K562 (cell line): ENCODE measurements around the gene IGIP. TPM values are rescaled to one million over a fixed set of nuclear protein-coding genes. Genes with fewer than 3 reads are reported as not detected.
A peak's percentile ranks its signal among the peaks of the same experiment; 100 is the strongest.

ENCODE experiments used
- ARID3A ChIP-seq: IDR thresholded peaks from 2 replicates; pipeline ENCODE4 v1.6.1; 2012; ENCODE audit warnings: low read depth, low read length, improper control_type of control experiment, borderline replicate concordance
- ATF2 ChIP-seq: sonication (generic); formaldehyde crosslinking; IDR thresholded peaks from 2 replicates; pipeline ENCODE4 v1.8.1; 2022; ENCODE audit warnings: missing genetic modification reagents
- ETV5 ChIP-seq: sonication (generic); formaldehyde crosslinking; IDR thresholded peaks from 2 replicates; pipeline ENCODE4 v1.4.0; 2020; ENCODE audit warnings: low read depth, mild to moderate bottlenecking, missing genetic modification reagents
- HOMEZ ChIP-seq: fragments of 250-450 bp; sonication (Bioruptor Pico); IDR thresholded peaks from 2 replicates; pipeline ENCODE4 v1.4.0; 2020; ENCODE audit warnings: mild to moderate bottlenecking, moderate library complexity
- KLF16 ChIP-seq: IDR thresholded peaks from 2 replicates; pipeline ENCODE4 v1.6.1; 2016; ENCODE audit warnings: antibody characterized with exemption
- LEF1 ChIP-seq: fragments of 450-650 bp; IDR thresholded peaks from 2 replicates; pipeline ENCODE4 v1.6.1; 2016; ENCODE audit warnings: mild to moderate bottlenecking
- RERE ChIP-seq: sonication (generic); formaldehyde crosslinking; IDR thresholded peaks from 2 replicates; pipeline ENCODE4 v1.8.0; 2023; ENCODE audit warnings: missing genetic modification reagents, mild to moderate bottlenecking, borderline replicate concordance
- SP2 ChIP-seq: IDR thresholded peaks from 2 replicates; pipeline ENCODE4 v1.6.1; 2011; ENCODE audit warnings: mild to moderate bottlenecking, low read depth, low read length, moderate library complexity; ENCODE audit not compliant: poor library complexity, severe bottlenecking; ENCODE audit errors: extremely low read depth
- VEZF1 ChIP-seq: fragments of 200-800 bp; sonication (Bioruptor generic); IDR thresholded peaks from 2 replicates; pipeline ENCODE4 v1.6.1; 2017; ENCODE audit warnings: missing genetic modification characterization, missing compliant biosample characterization
- polyA plus RNA-seq, 8 experiments: library from polyadenylated mRNA; depleted of rRNA in 4 of 8; stranded (reverse) in 5 of 8; unstranded in 3 of 8; fragments of >200 nt; fragmentation: Nextera tagmentation in 2 of 8; fragmentation: Illumina TruSeq in 1 of 8; extraction: Ambion mirVana in 2 of 8; extraction: Trizol in 1 of 8; gene quantifications; 2 replicates each; pipeline versions ENCODE4 v1.2.1 to v1.2.3, GENCODE V29; 2011 to 2014; ENCODE audit warnings: inconsistent platforms in 1 of 8, missing spikeins in 1 of 8
- total RNA-seq, 7 experiments: library from RNA; depleted of rRNA in 6 of 7; stranded (reverse); fragments of >200 nt in 6 of 7; fragmentation: Illumina TruSeq in 2 of 7; extraction: Trizol in 2 of 7; gene quantifications; 2 replicates each; pipeline versions ENCODE4 v1.2.1 to v1.2.3, GENCODE V29; 2011 to 2021; ENCODE audit warnings: low replicate concordance in 1 of 7

IGIP gene
- total and polyA plus RNA-seq, 9 of the 15 experiments (the other 6 are each of a cell fraction or from before 2014, with no cell fraction given) = 0.52 to 1.6 (median 1.2) TPM

- TF ChIP-seq LEF1 = peak; percentile 76; the same call in 1 of the 2 replicates
- TF ChIP-seq HOMEZ = no peak
- TF ChIP-seq RERE (CRISPR knock-in tag) = no peak
- no peak for TF ChIP-seq KLF16
- TF ChIP-seq ETV5 (CRISPR knock-in tag) = no peak
- peak; percentile 92 for TF ChIP-seq VEZF1
- TF ChIP-seq ARID3A = no peak
- no peak for TF ChIP-seq SP2
- 0 out of 2 replicates have a peak, but pooled peaks have one; percentile 42 for TF ChIP-seq ATF2 (CRISPR knock-in tag)
Observed at GRCh38 chr5:140107312-140108092, 18.2 kb upstream of the IGIP start (continued).
